NCI-H1436 treated with DMSO at 0.1 percent for 48 hours (cell line): ENCODE results near the gene HOXC11.

Experiments used
- DNase-seq: peaks from one replicate; lab custom pipeline; 2025; lab: John Stamatoyannopoulos, UW

The HOXC11 gene

DNA sequence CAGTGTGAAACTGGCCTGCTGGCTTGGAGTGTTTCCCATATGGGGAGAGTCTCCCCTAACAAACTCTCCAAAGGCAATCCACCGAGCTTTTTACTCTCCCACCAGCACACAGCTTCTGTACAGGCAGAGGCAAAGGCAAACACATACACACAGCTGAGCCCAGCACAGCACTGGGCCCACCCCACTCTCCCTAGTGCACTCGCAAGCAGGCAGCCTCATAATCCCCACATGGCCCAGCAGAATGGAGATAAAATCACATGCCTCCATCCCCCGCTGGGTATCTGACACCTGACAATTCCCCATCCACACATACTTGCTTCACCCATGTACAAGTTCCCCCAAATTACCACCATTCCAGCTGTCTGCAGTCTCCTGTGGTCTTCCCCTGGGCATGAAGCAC, 14.8 kb upstream of the HOXC11 start:
- no peak for DNase-seq

DNA sequence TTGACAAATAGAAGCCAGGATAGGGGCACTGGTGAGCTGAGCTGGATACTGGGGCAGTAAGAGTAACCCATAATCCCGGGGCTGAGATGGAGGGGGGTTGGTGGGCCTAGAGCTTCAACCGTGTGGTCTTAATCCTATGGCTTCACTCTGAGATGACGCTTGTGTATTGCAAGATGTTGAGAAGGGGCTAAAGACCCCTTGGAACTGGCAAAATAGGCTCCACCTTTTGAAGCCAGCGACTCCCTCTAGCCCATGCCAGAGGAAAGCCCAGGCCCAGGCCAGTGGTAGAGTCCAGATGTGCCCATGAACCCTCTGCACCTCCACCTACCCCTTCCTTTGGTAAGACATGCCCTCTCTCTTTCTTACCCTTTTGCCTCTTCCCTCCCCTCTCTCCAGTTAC, 13.6 kb upstream of the HOXC11 start:
- no peak for DNase-seq

DNA sequence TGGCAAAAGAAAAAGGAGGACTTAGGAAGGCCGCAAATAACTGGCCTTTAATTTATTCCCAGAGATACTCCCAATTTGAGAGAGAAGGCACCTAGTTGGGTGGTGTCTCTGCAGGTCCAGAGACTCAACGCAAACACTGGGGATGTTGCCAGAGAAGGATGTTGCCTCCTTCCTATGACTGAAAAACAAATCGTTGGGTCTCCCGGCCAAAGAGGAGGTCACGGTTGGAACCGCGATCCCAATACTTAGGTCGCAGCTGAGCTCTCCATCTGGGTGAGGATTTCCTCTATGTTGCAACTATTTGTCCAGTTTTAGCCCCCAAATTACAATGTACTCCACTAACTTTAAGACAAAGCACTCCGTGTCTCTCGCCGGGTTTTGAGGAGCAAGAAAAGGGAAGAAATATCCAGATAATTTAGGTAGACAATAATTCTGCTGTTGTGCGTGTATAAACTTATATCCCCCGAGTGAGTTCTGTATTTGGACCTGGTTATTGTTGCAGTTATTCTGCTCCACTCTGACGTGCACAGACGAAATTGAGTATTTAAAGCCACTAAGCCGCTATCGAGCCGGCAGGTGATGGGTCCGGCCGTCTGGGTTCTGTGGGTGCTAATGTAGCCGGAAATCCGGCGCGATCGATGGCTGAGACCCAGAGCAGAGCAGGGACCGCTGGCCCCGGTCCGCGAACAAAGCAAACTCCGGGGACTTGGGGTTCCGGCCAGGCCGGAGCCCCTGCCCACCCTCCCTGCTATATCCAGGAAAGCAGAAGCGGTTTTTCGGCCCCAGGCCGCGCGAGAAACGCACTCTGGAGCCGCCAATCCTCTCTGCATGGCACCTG, 12.5 kb upstream of the HOXC11 start:
- no peak for DNase-seq

DNA sequence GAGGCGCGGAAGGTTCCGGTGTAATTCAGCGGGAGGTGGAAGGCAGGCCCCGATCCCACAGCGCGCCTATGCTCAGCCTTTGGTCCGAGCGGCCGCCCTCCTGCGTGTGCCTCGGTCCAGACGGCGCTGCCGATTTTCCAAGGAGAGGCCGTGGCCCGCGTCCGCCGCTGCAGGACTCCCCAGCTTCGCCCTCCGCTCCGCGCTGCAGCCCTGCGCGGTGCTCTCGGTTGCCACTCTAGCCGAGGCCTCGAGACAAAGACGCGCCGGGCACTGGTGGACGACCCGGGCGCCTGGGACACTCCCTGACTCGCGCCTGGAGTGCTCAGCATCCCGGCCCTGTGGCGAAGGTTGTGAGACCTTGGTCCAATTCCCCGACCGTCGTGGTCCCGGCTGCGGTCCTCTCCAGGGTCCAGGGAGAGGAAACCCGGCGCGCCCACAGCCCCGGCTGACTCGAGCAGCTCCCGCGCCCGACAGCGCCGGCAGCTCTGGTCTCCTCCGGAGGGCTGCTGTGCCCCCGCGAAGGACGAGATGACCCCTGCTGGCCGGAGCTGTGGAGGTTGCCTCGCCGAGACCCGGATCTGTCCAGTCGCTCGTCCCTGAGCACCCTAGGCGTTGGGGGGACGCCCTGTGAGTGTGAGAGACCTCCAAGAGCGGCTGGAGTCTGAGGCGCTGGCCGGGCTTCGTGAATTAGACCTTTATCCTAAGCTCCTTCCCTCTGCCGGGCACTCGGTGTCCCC, 11.7 kb upstream of the HOXC11 start:
- DNase-seq = no peak

DNA sequence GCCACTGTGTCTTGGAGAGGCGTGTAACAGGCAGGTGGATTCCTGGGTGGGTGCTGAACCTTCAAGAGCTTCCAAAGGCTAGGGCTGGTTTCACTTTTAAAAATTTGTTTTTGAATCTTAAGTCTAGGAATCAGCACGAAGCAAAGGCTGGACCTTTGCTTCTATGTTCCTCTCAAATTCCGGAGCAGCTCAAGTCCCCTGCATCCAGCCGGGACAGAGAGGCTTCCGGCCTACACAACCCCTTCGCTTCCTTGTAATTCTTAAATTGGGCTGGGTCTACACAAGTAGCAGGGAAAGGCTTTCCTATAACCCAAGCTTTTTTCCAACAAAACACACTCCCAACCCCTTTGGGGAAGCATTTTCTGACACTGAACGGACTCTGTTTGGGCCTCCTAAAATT, 9.9 kb upstream of the HOXC11 start:
- DNase-seq = no peak

DNA sequence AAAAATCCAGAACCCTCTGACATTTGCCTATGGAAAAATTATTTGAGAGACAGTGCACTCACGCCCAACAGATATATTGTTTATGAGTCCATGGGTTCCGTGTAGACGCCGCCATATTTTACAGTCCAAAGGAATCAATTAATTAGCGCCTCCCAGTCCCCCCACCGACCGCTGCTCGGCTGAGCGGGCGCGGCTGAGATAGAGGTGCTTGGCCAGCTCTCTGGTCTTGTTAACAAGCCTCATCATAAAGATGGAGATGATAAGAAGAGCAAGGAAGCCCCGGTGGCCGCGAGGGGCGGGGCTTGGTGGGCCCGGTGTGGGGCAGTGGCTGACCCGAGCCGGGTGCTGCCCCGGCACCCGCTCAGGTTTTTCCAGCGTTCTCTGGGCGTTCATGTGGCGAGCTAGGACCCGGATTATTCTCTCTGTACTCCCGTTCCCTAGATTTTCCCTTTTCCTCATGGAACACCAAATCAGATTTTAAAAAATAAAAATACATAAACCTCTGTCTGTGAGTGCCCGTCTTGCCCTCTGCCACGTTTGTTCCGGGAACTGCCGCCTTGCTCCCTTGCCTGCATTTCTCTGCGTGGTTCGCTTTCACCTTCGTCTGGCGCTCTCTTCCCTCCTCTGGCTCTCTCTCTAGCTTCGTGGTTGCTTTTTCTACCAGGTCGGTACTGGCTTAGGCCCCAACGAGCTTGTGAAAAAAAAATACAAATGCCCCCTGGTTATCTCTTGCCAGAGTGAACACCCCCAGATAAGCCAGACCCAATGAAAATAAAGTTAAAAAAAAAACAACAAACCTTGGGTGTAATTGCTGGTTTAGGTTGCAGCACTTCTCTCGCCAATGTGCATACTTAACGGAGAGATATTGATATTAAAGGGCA, 9.3 kb upstream of the HOXC11 start:
- DNase-seq = no peak

DNA sequence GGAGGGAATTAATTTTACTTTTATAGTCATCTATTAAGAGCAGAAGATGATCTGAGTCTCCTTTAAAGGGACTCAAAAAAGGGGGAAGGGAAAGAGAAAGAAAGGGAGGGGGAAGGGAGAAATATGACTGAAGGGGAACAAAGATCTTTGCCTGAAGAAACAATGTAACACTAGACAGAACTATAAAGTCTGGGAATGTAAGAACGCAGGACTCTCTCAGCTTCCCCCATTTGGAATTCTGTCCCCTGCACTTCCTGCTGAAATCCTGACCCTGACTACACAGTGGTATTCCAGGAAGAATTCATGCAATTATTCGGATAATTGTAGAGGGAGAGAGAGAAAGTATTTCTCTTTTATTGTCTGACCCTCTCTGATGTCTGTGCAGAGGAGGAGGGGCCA, 8.6 kb upstream of the HOXC11 start:
- no peak for DNase-seq

DNA sequence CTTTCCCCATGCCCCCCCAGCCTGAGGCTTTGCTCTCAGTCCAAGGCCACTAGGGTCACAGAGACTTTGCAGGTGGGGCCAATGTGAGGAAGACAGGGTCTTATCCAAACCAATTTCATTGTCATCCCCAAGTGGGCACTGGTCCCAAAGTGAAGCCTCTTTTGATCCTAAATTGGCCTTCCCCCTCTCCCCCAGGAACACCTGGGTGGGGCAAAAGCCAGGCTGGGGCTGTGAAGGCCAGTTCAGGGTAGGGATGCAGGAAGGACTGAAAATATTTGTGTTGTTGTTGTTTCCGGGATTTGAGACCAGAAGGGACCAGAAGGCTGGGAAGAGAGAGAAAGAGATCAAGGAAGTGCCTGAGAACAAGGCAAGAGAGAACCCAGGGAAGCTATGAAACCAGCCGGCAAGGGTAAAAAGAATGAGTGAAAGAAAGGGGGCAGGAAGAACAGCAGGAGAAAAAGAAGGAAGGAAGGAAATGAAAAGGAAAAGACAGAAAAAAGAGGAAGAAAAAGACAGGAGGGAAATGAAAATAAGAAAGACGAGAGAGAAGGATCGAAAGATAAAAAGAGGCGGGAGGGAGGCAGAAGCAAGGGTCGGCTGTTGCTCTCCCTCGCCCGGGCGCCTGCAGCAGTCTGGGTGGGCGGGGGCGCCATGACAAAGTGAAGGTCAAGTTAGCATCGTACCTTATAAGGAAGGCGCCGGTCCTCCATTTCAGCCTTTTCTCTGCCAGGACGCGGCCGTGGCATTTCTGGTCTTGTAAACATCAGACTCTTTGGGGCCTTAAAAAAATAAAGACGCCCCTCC, 7.4 kb upstream of the HOXC11 start:
- no peak for DNase-seq

DNA sequence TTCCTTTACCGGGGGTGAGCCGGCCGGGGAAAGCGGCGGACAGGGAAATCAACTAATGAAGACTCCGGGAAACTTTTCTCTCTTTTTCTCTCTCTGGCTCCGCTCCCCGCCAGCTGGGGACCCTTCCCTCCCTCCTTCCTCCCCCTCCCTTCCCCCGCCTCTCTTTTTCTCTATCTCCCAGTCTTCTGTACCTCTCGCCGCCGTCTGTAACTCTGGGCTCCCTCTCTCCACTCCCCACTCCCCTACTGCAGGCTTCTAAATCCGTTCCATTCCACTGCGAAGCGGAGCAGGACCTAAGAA, 6.9 kb upstream of the HOXC11 start:
- DNase-seq = no peak

DNA sequence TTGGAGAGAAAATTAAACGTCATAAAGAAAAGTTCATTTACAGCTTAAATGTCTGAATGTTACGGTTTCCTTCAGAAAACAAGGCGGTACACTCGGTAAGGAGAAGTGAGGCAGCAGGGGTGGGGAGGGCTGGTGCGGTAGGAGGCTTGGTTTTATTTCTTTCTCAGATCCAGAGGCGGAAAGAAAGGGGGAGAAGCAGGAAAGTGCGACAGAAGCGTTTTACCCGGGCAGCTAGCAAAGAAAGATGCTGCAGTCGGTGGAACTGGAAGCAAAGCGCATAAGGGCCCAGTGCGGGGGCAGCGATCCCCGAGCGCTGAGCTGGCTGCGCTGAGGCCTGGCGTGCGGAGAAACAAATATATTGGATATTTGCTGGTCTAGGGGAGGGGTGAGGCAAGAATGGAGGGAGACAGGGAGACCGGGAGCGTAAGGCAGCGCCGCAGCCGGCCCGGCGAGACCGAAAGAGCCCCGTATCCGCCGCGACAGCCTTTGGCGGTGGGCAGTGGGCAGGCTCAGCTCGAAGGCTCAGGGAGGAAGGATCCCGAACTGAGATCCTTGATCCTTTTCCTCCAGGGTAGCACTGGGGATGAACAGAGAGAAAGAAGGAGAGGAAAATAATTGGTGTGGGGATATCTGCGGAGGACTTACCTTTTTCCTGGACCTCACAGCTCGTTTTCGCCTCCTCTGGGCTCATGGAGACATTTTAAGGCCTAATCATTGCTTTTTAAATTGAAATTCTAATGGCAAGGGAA, 6.4 kb upstream of the HOXC11 start:
- DNase-seq = no peak

DNA sequence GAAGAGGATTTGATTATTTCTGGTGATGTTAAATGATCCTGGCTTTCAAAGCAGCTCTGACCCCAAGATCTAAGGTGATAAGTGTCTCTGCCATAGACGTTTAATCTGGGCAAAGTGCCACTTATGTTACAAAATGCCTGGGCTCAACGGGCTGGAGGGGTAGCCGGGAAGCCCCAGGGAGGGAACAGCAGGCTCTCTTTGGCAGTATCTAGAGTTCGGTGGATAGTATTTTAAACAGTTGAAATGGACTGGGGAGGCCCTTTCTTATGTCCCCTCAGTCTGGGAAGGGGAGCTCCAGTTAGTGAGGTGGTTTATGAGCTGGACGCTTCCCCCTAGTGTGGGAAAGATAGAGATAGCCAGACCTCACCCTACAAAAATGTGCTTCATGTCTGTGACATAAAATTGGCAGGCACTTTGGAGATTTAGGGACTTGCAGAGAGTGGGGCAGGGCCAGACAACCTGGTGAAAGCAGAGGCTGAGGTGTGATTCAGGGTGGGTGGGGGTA, 5.5 kb upstream of the HOXC11 start:
- no peak for DNase-seq

DNA sequence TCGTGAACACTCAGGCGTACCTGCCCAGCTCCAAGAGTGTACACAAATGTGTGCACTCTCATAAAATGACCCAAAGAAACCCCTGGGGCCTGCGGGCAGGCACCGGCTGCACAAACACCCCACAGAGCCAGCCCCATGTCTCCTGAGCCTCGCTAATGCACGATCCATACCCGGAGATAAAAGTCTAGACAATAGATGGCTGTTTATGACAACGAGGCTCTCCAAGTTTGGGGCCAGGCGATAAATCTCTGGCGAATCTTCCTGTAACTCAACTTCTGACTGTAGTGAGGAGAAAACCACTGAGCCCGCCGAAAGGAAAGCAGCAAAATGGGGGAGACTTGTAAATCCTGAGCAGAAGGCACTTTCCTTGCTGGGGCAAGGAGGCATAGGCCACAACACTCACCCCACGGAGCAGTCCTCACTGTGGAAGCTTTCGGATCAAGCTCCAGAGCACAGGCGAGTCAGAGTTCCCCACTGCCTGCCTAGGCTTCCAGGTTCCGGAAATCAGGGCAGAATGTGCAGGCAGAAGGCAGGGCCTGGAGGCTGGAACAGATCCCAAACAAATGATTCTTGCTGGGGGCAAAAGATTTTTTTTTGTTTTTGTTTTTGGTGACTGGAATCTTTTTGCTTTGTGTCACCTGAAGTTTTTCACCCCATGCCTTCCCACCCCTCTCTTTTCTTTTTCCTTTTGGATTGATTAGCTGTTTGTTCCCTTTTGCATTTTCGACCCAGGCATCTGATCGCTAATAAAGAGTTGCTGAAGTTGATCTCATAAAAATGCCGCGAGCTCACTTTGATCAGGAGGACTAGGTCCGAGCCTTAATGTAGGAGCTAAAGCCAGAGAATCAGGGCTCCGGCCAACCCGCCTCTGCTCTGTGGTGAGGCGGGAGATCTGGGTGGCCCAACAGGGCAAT, 4.5 kb upstream of the HOXC11 start:
- no peak for DNase-seq

DNA sequence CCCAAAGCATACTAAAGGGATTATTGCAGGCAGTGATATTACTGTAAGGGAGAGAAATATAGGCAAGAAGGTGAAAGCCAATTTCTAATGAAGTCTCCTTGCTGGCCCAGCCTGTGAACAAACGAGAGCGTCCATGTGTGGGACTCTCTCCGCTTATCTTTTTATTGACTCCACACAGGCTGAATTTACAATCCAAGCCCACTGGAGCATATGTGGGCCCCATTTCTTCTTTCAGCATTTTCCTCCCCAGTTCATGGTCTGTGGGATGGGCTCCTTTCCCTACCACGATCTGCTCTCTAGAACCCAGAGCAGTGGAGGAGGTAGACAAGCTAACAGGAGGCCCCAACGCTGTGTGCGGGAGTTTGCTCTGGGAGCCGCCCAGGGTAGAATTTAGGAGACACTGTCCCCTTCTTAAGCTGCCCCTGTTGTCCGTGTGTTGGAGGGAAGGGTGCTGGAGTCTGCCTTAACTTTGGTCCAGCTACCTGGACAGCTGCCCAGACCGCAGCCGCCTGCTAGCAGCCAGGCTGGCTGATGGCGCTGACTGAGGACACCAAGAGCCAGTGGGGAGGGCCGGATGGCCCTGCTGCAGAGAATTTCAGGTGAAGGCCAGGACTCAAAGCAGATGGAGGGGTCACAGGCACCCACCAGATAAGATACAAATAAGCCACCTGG, 3.2 kb upstream of the HOXC11 start:
- no peak for DNase-seq

DNA sequence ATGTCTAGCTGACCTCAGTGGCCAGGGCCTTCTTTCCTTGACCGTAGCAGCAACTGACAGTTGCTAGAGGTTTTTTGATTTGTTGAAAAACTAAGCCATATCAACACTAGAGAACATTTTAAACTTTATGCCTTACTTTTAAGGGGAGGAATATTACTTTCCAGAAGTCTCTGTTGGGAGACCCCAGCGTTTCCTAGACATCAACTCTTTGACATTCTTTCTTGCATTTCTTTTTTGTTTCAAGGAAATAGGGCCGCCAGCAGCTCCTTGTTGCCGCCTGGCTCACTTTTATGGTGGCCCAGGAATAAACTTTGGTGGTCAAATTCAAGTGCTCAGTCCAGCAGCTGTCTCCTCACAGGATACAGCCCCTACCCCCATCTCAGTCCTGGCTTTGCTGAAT, 2.5 kb upstream of the HOXC11 start:
- DNase-seq = no peak

DNA sequence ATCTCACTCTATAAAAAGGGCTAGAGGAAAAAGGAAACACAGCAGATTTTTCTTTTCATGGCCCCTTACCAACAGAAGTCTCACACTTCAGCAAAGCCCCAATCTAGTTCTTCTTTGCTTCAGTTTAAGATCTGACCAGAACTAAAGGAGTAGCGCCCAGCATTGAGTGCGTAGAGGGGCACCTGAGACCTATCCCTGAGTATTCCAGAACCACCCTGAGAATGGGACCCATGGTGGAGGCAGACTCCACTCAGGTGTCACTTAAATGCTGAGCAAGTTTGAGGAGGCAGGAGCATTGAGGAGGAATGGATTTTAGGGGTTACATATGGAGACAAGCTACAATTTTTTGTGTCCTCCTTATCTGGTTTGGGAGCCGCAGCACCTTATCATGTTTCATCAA, 1.8 kb upstream of the HOXC11 start:
- DNase-seq = no peak

DNA sequence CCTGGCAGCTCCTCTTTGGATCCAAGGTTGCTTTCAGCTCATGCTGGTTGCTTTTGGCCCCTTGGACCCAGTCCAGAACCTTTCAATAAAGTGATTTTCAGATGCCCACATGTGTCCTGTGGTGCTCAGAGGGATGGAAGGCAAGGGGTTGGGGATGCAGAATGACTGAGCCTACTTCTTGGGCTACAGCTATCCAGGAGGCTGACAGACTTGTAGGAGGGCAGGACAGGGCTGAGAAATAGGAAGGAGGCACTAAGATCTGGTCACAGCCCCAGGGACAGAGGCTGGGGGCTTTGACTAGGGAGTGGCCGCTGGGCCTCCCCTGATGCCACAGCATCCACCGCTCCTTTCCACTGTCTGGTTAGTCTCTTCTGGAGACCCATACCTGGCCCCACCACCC, 1.2 kb upstream of the HOXC11 start:
- no peak for DNase-seq

DNA sequence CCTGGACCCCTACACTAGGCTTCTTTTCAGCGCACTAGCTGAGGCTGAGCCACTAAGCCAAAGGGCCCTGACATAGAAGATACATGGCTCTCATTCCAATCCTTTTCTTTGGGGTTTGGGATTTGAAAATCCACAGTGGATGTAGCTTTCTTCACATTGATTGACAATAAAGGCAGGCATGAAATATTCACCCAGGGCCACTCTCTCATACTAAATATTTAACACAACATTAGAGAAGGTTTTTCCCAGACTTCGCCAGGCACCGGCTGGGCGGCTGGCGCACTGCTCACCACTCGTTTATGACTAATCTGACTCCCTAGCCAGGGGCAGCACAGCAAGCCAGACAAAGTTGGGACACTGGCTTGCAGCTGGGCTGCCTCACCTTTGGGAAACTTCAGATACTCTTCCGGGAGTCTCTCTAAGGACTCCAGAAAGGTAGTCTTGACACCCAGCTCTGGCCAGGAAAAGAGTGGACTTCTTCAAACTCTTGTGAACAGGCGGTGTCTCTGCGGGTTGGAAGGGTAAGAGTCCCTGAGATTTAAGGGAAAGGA, 699 bp upstream of the HOXC11 start:
- DNase-seq = no peak

DNA sequence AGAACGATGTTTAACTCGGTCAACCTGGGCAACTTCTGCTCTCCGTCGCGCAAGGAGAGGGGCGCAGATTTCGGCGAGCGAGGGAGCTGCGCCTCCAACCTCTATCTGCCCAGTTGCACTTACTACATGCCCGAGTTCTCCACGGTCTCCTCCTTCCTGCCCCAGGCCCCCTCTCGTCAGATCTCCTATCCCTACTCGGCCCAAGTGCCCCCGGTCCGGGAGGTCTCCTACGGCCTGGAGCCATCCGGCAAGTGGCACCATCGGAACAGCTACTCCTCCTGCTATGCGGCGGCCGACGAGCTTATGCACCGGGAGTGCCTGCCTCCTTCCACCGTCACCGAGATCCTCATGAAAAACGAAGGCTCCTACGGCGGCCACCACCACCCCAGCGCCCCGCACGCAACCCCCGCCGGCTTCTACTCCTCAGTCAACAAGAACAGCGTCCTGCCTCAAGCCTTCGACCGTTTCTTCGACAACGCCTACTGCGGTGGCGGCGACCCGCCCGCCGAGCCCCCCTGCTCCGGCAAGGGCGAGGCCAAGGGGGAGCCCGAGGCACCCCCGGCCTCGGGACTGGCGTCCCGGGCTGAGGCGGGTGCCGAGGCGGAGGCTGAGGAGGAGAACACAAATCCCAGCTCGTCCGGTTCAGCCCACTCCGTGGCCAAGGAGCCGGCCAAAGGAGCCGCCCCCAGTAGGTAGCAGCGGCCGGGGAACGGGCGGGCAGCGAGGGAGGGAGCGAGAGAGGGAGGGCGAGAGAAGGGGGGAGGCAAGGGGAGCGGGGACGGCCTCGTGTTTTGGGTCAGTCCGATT, 513 bp downstream of the HOXC11 start:
- DNase-seq = no peak
